EL (cell line): ENCODE measurements around the gene COL11A2.
"Not testable (repeated sequence)": the region's sequence is repeated elsewhere in the genome, so short reads cannot be mapped to it uniquely, and the experiment has no call there.

Experiments used
- DNase-seq: peaks from one replicate; pipeline ENCODE4 v3.0.0-alpha.2; 2016

COL11A2 gene

GRCh38 chr6:33170176-33171015 is 21.9 kb downstream of the COL11A2 start:
- DNase-seq, result no peak

- DNase-seq, result no peak
Observed at GRCh38 chr6:33169291-33170175, 22.7 kb downstream of the COL11A2 start.

GRCh38 chr6:33168639-33169038 is 23.6 kb downstream of the COL11A2 start:
- DNase-seq, result no peak

GRCh38 chr6:33168284-33168601 is 24.0 kb downstream of the COL11A2 start:
- DNase-seq, result no peak

GRCh38 chr6:33167374-33168283 is 24.6 kb downstream of the COL11A2 start:
- no peak for DNase-seq

- DNase-seq, result no peak
Observed at GRCh38 chr6:33166811-33167210, 25.5 kb downstream of the COL11A2 start.

GRCh38 chr6:33166363-33166762 is 25.9 kb downstream of the COL11A2 start:
- DNase-seq, result no peak

GRCh38 chr6:33165581-33166258 is 26.5 kb downstream of the COL11A2 start:
- DNase-seq, result no peak

- no peak for DNase-seq
Observed at GRCh38 chr6:33164665-33165373, 27.4 kb downstream of the COL11A2 start.

- no peak for DNase-seq
Observed at GRCh38 chr6:33164176-33164575, 28.1 kb downstream of the COL11A2 start.

- DNase-seq, result no peak
Observed at GRCh38 chr6:33163540-33163939, 28.7 kb downstream of the COL11A2 start.

- peak; percentile 71 for DNase-seq
Observed at GRCh38 chr6:33161354-33162331, 30.6 kb downstream of the COL11A2 start.

GRCh38 chr6:33160728-33161344 is 31.4 kb downstream of the COL11A2 start:
- DNase-seq, result peak; percentile 96

- no peak for DNase-seq
Observed at GRCh38 chr6:33160096-33160495, 32.2 kb downstream of the COL11A2 start.

- DNase-seq, result no peak
Observed at GRCh38 chr6:33156964-33157363, 35.3 kb downstream of the COL11A2 start.

GRCh38 chr6:33156561-33156960 is 35.7 kb downstream of the COL11A2 start:
- no peak for DNase-seq

- DNase-seq, result no peak
Observed at GRCh38 chr6:33154349-33154748, 37.9 kb downstream of the COL11A2 start.

GRCh38 chr6:33151050-33151449 is 41.2 kb downstream of the COL11A2 start:
- no peak for DNase-seq

- not testable (repeated sequence) for DNase-seq
Observed at GRCh38 chr6:33150560-33150959, 41.7 kb downstream of the COL11A2 start.
